Naive thymus-derived CD4-positive, alpha-beta T cell (primary cell): Measurements from ENCODE around the gene BCL11B. TPM values are rescaled to one million over a fixed set of nuclear protein-coding genes. Genes with fewer than 3 reads are reported as not detected.

Experiments used
- ATAC-seq: fragments of 150-1000 bp; cut with Tn5 transposase; 2 replicates; pipeline ENCODE4 v1.10.0; 2021; ENCODE audit warnings: mild to moderate bottlenecking, moderate library complexity
- CTCF ChIA-PET: fragments of 350-600 bp; sonication (Branson Sonifier 250); formaldehyde crosslinking; loops from one replicate; lab custom pipeline; 2021; ENCODE audit warnings: antibody characterized with exemption; lab: Charles Lee
- POLR2A ChIA-PET: fragments of 350-600 bp; sonication (Branson Sonifier 250); formaldehyde crosslinking; loops from one replicate; lab custom pipeline; 2021; ENCODE audit warnings: antibody characterized with exemption, inconsistent platforms; lab: Charles Lee
- DNase-seq, 9 donors: peaks; one replicate each; pipeline versions ENCODE4 v3.0.0 to v3.0.0-alpha.2; 2020 to 2022; ENCODE audit warnings: mixed read lengths in 1 of 9
- H3K27ac ChIP-seq: one replicate; pipeline ENCODE4 v1.7.0; 2013; ENCODE audit warnings: mild to moderate bottlenecking, low read depth, low read length, moderate library complexity
- H3K27me3 ChIP-seq, 2 donors: one replicate each; pipeline ENCODE4 v1.7.0; 2013; ENCODE audit warnings: low read length in 2 of 2, mild to moderate bottlenecking in 2 of 2, moderate library complexity in 2 of 2; ENCODE audit not compliant: control insufficient read depth in 2 of 2, insufficient read depth in 2 of 2
- H3K36me3 ChIP-seq, 3 experiments: 1 replicate in 2 of 3; 2 replicates in 1 of 3; pipeline ENCODE4 v1.7.0; 2013; ENCODE audit warnings: low read length in 3 of 3, mild to moderate bottlenecking in 3 of 3, moderate library complexity in 1 of 3; ENCODE audit not compliant: insufficient read depth in 3 of 3, control insufficient read depth in 2 of 3
- H3K4me1 ChIP-seq, 2 donors: one replicate each; pipeline ENCODE4 v1.7.0; 2013; ENCODE audit warnings: low read length in 2 of 2, mild to moderate bottlenecking in 2 of 2, moderate library complexity in 1 of 2; ENCODE audit not compliant: control insufficient read depth in 2 of 2, insufficient read depth in 2 of 2
- H3K4me3 ChIP-seq: 2 replicates; pipeline ENCODE4 v1.7.0; 2013; ENCODE audit warnings: mild to moderate bottlenecking, low read length
- H3K9me3 ChIP-seq, 3 experiments: 1 replicate in 2 of 3; 2 replicates in 1 of 3; pipeline ENCODE4 v1.7.0; 2013; ENCODE audit warnings: low read length in 3 of 3; ENCODE audit not compliant: control insufficient read depth in 2 of 3
- H3K27ac Mint-ChIP-seq, 9 donors: one replicate each; pipeline ENCODE4 v1.8.0; 2020 to 2022; ENCODE audit warnings: mixed read lengths in 9 of 9, mild to moderate bottlenecking in 8 of 9, moderate library complexity in 5 of 9, inconsistent platforms in 2 of 9
- H3K27me3 Mint-ChIP-seq, 5 donors: one replicate each; pipeline ENCODE4 v1.8.0; 2021 to 2022; ENCODE audit warnings: mixed read lengths in 5 of 5, mild to moderate bottlenecking in 1 of 5
- H3K36me3 Mint-ChIP-seq, 5 donors: one replicate each; pipeline ENCODE4 v1.8.0; 2020 to 2022; ENCODE audit warnings: mixed read lengths in 5 of 5, mild to moderate bottlenecking in 3 of 5, inconsistent platforms in 1 of 5
- H3K4me1 Mint-ChIP-seq, 7 donors: one replicate each; pipeline ENCODE4 v1.8.0; 2020 to 2022; ENCODE audit warnings: mixed read lengths in 7 of 7, mild to moderate bottlenecking in 3 of 7, inconsistent platforms in 1 of 7
- H3K4me3 Mint-ChIP-seq, 10 donors: one replicate each; pipeline ENCODE4 v1.8.0; 2020 to 2022; ENCODE audit warnings: mild to moderate bottlenecking in 10 of 10, mixed read lengths in 10 of 10, moderate library complexity in 6 of 10, inconsistent platforms in 2 of 10
- H3K9me3 Mint-ChIP-seq, 11 donors: one replicate each; pipeline ENCODE4 v1.8.0; 2020 to 2022; ENCODE audit warnings: mixed read lengths in 11 of 11, mild to moderate bottlenecking in 4 of 11, inconsistent platforms in 1 of 11, moderate library complexity in 1 of 11
- intact Hi-C, 2 donors: fragments of 100-400 bp; cut with micrococcal nuclease; formaldehyde crosslinking; loops; one replicate each; pipeline ENCODE4 v1.15.1; 2023
- polyA plus RNA-seq, 2 donors: library from polyadenylated mRNA; unstranded; fragments of 300-500 nt; fragmentation: Illumina TruSeq; gene quantifications; one replicate each; pipeline ENCODE4 v1.2.3, GENCODE V29; 2021
- total RNA-seq, 6 experiments: library from RNA in 5 of 6; stranded (reverse) in 5 of 6; gene quantifications; 1 replicate in 5 of 6; 2 replicates in 1 of 6; pipeline ENCODE4 v1.2.3 and lab custom pipeline; 2021 to 2026

Gene BCL11B
- total and polyA plus RNA-seq, 7 experiments from 2014 or later, result 10.9 to 269 (median 145) TPM

GRCh38 chr14:99280852-99281251 is 8.9 kb upstream of the BCL11B start:
- DNase-seq (peak in 4 of 9 donors; percentile 19 to 36 (median 28)), ATAC-seq (peak; percentile 69)
- Histone ChIP-seq H3K27me3 (no peaks in the 10 kb centered on the region), H3K4me1 (peaks cover 14 to 15% of the 10 kb centered on the region in 2 donors), H3K27ac (no peak overlapping the region), H3K9me3 (no peaks in the 10 kb centered on the region), H3K36me3 (no peaks in the 10 kb centered on the region), H3K4me3 (no peak overlapping the region)
- peak overlapping the region in 1 of 9 donors; percentile 57 for H3K27ac Mint-ChIP-seq
- POLR2A ChIA-PET, result no interaction called here
- H3K4me3 Mint-ChIP-seq, result peak overlapping the region in 3 of 10 donors; percentile 3 to 62 (median 40)
- peaks cover 24 to 46% (median 31%) of the 10 kb centered on the region in 7 donors for H3K4me1 Mint-ChIP-seq
- H3K9me3 Mint-ChIP-seq, result no peaks in the 10 kb centered on the region
- intact Hi-C loops, result no loop called here
- peaks cover 0 to 31% (median 6%) of the 10 kb centered on the region in 5 donors for H3K27me3 Mint-ChIP-seq
- CTCF ChIA-PET, result no interaction called here
- H3K36me3 Mint-ChIP-seq, result no peaks in the 10 kb centered on the region

- Mint-ChIP-seq H3K4me1 (peaks cover 24 to 52% (median 38%) of the 10 kb centered on the region in 7 donors), H3K4me3 (peak overlapping the region in 1 of 10 donors; percentile 8), H3K36me3 (no peaks in the 10 kb centered on the region), H3K27me3 (peaks cover 0 to 37% (median 2%) of the 10 kb centered on the region in 5 donors), H3K9me3 (no peaks in the 10 kb centered on the region), H3K27ac (peak overlapping the region in 1 of 9 donors; percentile 27)
- intact Hi-C loops, result no loop called here
- ATAC-seq, result no peak
- H3K4me1 ChIP-seq, result peaks cover 9 to 14% of the 10 kb centered on the region in 2 donors
- no peak for DNase-seq
- no peak overlapping the region for H3K4me3 ChIP-seq
- H3K9me3 ChIP-seq, result no peaks in the 10 kb centered on the region
- CTCF ChIA-PET, result interaction anchor here (0.6 kb wide), 1 partner anchor 1637 kb away, joined by 3 read pairs; no protein-coding TSS in a partner anchor
- H3K27ac ChIP-seq, result no peak overlapping the region
- no peaks in the 10 kb centered on the region for H3K36me3 ChIP-seq
- H3K27me3 ChIP-seq, result no peaks in the 10 kb centered on the region
- POLR2A ChIA-PET, result no interaction called here
These were observed 8.2 kb upstream of the BCL11B start for GRCh38 chr14:99280066-99280731.

GRCh38 chr14:99278836-99279235 is 6.8 kb upstream of the BCL11B start:
- H3K4me3 ChIP-seq, result no peak overlapping the region
- Mint-ChIP-seq H3K27me3 (peaks cover 0 to 42% (median 0%) of the 10 kb centered on the region in 5 donors), H3K4me1 (peaks cover 31 to 63% (median 48%) of the 10 kb centered on the region in 7 donors), H3K4me3 (no peak overlapping the region), H3K9me3 (peaks cover 0 to 1% (median 0%) of the 10 kb centered on the region in 11 donors), H3K36me3 (no peaks in the 10 kb centered on the region), H3K27ac (peak overlapping the region in 3 of 9 donors; percentile 16 to 91 (median 23))
- no peaks in the 10 kb centered on the region for H3K27me3 ChIP-seq
- ChIA-PET POLR2A (no interaction called here), CTCF (no interaction called here)
- H3K9me3 ChIP-seq, result no peaks in the 10 kb centered on the region
- no peak overlapping the region for H3K27ac ChIP-seq
- no peaks in the 10 kb centered on the region for H3K36me3 ChIP-seq
- ATAC-seq (no peak), DNase-seq (no peak)
- H3K4me1 ChIP-seq, result peaks cover 6 to 17% of the 10 kb centered on the region in 2 donors
- intact Hi-C loops, result loop anchor here in 1 of 2 donors (10.0 kb wide), 1 partner anchor 1404 kb away; no protein-coding TSS in a partner anchor

- H3K4me3 Mint-ChIP-seq, result peak overlapping the region in 8 of 10 donors; percentile 7 to 44 (median 17)
- H3K9me3 Mint-ChIP-seq, result peaks cover 0 to 2% (median 0%) of the 10 kb centered on the region in 11 donors
- DNase-seq (no peak), ATAC-seq (no peak)
- peaks cover 35 to 69% (median 54%) of the 10 kb centered on the region in 7 donors for H3K4me1 Mint-ChIP-seq
- ChIA-PET CTCF (interaction anchor here (0.7 kb wide), 1 partner anchor 81 kb away, joined by 4 read pairs; no protein-coding TSS in a partner anchor), POLR2A (interaction anchor here (0.6 to 19.1 kb wide), 3 partner anchors 39 to 1296 kb away, joined by 3 to 1374 read pairs (median 4); no protein-coding TSS in a partner anchor)
- Histone ChIP-seq H3K4me3 (no peak overlapping the region), H3K36me3 (no peaks in the 10 kb centered on the region), H3K27me3 (no peaks in the 10 kb centered on the region), H3K27ac (no peak overlapping the region), H3K4me1 (peaks cover 12 to 24% of the 10 kb centered on the region in 2 donors), H3K9me3 (no peaks in the 10 kb centered on the region)
- H3K36me3 Mint-ChIP-seq, result no peaks in the 10 kb centered on the region
- peak overlapping the region in 6 of 9 donors; percentile 1 to 91 (median 12) for H3K27ac Mint-ChIP-seq
- intact Hi-C loops, result loop anchor here in 1 of 2 donors (10.0 kb wide), 1 partner anchor 1403 kb away; no protein-coding TSS in a partner anchor
- H3K27me3 Mint-ChIP-seq, result peaks cover 0 to 39% (median 0%) of the 10 kb centered on the region in 5 donors
These were observed 5.5 kb upstream of the BCL11B start for GRCh38 chr14:99277530-99277929.

GRCh38 chr14:99276482-99276881 is 4.5 kb upstream of the BCL11B start:
- Mint-ChIP-seq H3K36me3 (peaks cover 0 to 2% (median 1%) of the 10 kb centered on the region in 5 donors), H3K4me1 (peaks cover 33 to 75% (median 57%) of the 10 kb centered on the region in 7 donors), H3K27ac (peak overlapping the region in 5 of 9 donors; percentile 11 to 91 (median 72)), H3K9me3 (peaks cover 0 to 7% (median 0%) of the 10 kb centered on the region in 11 donors), H3K27me3 (peaks cover 0 to 40% (median 0%) of the 10 kb centered on the region in 5 donors), H3K4me3 (peak overlapping the region in 2 of 10 donors; percentile 76 to 90)
- Histone ChIP-seq H3K27ac (no peak overlapping the region), H3K36me3 (peaks cover 0 to 3% (median 0%) of the 10 kb centered on the region in 3 experiments), H3K9me3 (no peaks in the 10 kb centered on the region), H3K4me3 (no peak overlapping the region), H3K4me1 (peaks cover 12 to 26% of the 10 kb centered on the region in 2 donors), H3K27me3 (no peaks in the 10 kb centered on the region)
- intact Hi-C loops, result loop anchor here in 1 of 2 donors (10.0 kb wide), 1 partner anchor 1402 kb away; no protein-coding TSS in a partner anchor
- ChIA-PET CTCF (interaction anchor here (0.5 to 0.7 kb wide), 2 partner anchors 55 to 1978 kb away, joined by 3 read pairs; no protein-coding TSS in a partner anchor), POLR2A (interaction anchor here (0.6 to 19.1 kb wide), 6 partner anchors 9 to 1749 kb away, joined by 3 to 1374 read pairs (median 3); no protein-coding TSS in a partner anchor)
- ATAC-seq (no peak), DNase-seq (no peak)

- Mint-ChIP-seq H3K9me3 (peaks cover 0 to 11% (median 0%) of the 10 kb centered on the region in 11 donors), H3K27ac (peak overlapping the region; percentile 27 to 94 (median 76)), H3K36me3 (peaks cover under 1 to 6% (median 4%) of the 10 kb centered on the region in 5 donors), H3K4me1 (peaks cover 25 to 62% (median 45%) of the 10 kb centered on the region in 7 donors), H3K27me3 (peaks cover 0 to 40% (median 0%) of the 10 kb centered on the region in 5 donors), H3K4me3 (peak overlapping the region; percentile 76 to 99 (median 92))
- H3K27me3 ChIP-seq, result no peaks in the 10 kb centered on the region
- H3K4me3 ChIP-seq, result no peak overlapping the region
- ATAC-seq, result no peak
- H3K4me1 ChIP-seq, result peaks cover 6 to 18% of the 10 kb centered on the region in 2 donors
- intact Hi-C loops, result loop anchor here in 1 of 2 donors (10.0 kb wide), 1 partner anchor 1400 kb away; no protein-coding TSS in a partner anchor
- no peaks in the 10 kb centered on the region for H3K9me3 ChIP-seq
- peak in 3 of 9 donors; percentile 6 to 25 (median 9) for DNase-seq
- peaks cover 0 to 11% (median 0%) of the 10 kb centered on the region in 3 experiments for H3K36me3 ChIP-seq
- peak overlapping the region; percentile 98 for H3K27ac ChIP-seq
- CTCF ChIA-PET, result interaction anchor here (0.6 to 1.1 kb wide), 7 partner anchors 258 to 1823 kb away, joined by 3 to 6 read pairs (median 4); no protein-coding TSS in a partner anchor
- POLR2A ChIA-PET, result interaction anchor here (0.7 to 19.1 kb wide), 10 partner anchors 9 to 1294 kb away, joined by 3 to 1374 read pairs (median 4); no protein-coding TSS in a partner anchor
These were observed 3.2 kb upstream of the BCL11B start for GRCh38 chr14:99275222-99275584.
